DMS 273 (cell line): Measurements from ENCODE around the gene NAP1L4.

Experiments
- DNase-seq: peaks from one replicate; lab custom pipeline; 2025; ENCODE audit not compliant: unreplicated experiment; lab: John Stamatoyannopoulos, UW

The NAP1L4 gene, protein sequence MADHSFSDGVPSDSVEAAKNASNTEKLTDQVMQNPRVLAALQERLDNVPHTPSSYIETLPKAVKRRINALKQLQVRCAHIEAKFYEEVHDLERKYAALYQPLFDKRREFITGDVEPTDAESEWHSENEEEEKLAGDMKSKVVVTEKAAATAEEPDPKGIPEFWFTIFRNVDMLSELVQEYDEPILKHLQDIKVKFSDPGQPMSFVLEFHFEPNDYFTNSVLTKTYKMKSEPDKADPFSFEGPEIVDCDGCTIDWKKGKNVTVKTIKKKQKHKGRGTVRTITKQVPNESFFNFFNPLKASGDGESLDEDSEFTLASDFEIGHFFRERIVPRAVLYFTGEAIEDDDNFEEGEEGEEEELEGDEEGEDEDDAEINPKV

DNA sequence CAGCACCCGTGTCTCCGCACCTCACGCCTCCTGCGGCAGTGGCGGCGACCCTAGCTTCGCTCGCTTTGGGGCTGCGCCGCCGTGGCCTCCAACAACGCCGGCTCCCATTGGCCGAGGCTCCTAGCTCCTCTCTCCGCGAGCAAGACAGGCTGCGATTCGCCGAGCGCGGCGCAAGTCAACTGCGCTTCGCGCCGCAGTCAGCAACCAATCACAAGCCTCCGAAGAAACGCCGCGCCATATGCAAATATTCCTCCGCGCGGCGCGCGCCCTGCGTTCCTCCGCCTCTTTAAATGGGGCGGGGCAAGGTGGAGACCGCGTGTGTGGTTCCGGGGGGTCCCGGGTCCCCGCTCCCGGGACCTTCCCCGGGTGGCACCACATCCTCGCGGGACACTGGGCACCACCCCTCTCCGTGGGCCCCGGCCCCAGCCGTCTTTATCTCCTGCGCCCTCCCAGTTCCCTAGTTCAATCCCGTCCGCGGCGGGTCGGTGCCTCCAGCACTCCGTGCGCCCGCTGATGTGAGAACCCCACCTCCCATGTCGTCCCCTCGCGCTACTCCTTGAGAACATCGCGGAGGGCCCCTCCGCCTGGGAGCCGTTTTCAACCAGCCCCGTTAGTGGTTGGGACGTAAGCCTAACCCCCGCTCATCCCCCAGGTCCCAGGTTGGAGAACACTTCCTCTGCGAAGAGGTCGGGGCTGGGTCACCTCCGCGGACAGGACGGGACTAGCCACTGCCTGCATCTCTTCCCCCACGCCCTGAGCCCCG is at the start of gene NAP1L4:
Gene NAP1L4 (minus strand): TSS at position 96 of the 763 bp plus-strand sequence. CDS start 13,109 bp downstream, outside the sequence.
- peak; percentile 98 for DNase-seq

DNA sequence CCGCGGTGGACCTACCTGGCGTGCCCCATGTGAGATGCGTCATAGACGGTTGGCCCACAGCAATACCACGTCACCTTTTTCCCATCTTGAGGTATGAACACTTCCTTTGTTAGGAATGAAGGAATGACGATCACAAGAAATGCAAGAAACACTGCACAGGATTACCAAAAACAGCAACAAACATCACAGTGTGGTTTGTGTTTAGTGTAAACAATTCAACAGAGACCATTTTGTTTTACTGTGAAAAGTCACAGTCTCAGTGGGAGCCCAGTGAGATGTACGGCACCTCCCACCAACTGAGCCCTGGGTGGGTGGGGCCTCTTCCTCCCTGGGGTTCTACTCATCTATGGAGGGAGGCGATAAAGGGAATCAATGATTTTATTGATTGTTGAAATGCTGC is 48.8 kb upstream of the NAP1L4 start:
- no peak for DNase-seq

DNA sequence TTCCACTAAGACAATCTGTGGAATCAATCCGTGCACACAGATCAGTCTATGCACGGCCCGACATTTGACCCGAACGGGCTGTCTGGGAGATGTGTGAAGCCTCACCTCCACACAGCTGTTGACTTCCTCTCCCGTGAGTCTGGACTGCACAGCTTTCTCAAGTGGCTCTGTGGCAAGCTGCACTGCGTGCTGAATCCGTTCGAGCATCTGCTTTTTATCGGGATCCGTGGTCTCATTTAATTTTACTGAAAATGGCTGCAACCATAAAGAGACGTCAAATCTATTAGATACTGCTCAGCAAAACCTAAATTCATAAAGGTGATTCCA is 45.8 kb upstream of the NAP1L4 start:
- no peak for DNase-seq

DNA sequence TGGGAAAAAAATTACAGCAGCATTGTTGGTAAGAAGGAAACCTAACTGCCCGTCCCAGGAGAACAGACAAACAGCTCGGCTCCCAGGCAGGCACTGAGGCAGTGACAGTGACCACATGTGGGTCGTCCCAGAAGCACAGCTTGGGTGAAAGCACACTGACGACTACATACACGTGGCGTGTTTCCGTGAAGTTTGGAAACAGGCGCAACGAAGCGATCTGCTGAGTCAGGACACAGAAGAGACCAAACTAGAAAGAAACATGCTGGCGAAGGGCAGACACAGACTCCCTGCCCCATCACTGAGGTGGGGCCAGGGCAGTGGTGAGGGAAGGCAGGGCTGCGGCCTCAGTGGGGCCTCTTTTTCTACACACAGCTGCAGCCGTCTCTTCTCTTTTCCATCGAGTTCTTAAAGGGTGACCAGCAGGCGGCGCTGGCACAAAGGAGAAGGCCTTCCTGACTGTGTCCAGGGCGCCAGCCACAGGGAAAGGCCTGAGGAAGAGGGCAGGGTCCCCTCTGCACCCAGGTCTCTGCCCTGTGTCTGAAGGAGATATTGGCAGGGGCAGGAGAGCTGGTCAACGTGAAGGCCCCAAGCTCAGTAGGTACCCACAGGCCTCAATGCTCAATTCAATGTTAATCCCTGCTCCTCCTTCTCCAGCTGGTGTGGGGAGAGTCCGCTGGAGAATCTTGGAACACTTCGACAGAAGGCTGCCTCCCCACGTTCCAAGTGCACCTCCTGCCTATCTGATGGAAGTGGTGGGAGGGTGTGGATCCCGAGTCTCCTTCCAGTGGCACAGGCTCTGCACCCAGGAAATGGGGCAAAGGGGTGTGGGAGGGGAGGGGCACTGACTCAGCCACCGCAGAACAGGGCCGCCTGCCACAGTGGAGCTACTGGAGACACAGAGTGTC is 45.2 kb upstream of the NAP1L4 start:
- peak; percentile 83 for DNase-seq

DNA sequence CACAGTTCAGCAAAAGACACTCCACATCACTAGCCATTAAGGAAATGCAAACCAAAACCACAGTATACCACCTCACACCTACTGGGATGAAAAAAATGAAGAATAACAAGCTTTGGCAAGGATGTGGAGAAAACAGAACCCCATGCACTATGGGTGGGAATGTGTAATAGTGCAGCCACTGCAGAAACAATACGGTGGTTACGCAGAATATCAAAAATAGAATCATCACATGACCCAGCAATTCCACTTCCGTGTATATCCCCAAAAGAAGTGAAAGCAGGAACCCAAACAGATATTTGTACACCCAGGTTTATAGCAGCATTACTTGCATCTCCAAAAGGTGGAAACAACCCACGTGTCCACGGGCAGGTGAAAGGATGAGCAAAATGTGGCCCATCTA is 44.3 kb upstream of the NAP1L4 start:
- no peak for DNase-seq

DNA sequence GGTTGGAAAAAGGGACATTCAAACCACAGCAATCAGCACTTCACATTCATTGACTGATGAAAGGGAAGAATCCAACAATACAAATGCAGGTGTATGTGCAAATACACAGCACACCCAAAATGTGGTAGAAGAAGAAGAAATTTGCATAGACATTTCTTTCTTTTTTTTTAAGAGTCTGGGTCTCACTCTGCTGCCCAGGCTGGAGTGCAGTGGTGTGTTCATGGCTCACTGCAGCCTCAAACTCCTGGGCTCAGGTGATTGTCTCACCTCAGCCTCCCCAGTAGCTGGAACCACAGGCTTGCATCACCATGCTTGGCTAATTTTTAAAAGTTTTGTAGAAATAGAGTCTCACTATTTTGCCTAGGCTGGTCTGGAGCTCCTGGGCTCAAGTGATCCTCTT is 43.2 kb upstream of the NAP1L4 start:
- DNase-seq: no peak

DNA sequence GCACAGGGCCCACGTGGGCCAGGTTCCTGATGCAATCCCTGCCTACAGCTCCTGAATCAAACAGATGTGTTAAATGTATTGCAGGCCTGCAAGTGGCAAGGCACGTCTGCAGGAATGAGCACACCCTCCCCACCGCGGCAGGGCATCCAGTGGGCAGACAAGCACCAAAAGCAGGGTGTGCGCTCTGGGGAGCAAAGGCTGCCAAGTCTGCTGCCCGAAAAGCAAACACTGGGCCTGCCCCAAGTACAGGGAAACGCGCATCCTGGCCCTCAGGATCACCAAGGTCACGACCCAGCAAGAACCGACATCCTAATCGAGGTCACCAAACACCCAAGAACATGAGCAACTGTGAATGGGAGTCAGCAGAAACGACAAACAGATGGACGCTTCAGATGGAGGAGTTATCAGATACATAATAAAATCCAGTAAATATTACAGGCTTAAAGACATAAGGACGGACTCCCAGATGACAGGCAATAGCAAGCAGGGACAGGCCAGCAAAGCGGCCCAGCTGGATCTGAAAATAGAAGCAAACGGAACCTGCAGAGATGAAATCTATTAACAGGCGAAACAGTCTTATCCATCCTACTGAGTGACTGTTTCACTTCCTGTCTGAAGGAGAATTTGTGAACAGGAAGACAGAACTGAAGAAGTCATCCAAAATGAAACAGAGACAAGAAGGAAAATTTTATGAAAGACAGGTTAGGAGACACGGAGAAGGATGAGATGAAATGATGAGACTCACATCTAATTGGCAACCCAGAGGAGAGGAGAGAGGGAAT is 38.4 kb upstream of the NAP1L4 start:
- DNase-seq: peak; percentile 66

DNA sequence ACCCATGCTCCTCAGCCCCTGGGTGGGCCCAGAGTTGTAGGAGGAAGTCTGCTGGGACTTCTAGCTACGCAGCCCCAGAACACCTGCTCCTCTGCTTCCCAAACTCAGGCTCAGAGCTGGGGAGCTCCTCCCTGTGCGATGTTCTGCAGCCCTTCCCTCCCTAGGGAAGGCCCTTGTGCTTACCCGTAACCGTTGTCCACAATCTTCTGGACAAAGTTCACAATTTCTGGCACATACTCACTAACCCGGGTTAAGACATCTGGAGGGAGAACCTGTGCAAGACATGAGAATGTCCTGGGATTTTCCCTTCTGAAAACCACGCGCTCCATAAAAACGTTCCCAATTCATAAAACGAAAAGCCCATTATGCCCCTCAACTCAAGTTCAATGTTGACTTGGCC is 36.7 kb upstream of the NAP1L4 start:
- no peak for DNase-seq

DNA sequence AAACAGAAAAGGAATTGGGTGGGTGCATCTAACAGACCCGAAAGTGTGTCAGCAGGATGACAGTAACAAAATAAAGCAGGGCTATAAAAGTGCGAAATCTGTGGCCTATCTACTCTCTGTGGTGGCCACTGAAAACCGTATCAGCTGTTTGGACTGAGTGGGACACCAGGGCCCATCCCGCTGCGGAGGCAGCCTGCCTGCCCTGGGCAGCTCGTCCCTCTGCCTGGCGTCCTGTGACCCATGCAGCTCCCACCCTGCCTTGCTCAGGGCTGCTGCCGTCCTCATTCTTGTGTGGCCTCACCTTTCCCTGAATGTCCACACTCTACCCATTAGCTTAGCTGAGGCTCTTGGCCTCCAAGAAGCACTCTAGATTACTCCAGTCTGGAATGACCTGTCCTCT is 34.7 kb upstream of the NAP1L4 start:
- no peak for DNase-seq

DNA sequence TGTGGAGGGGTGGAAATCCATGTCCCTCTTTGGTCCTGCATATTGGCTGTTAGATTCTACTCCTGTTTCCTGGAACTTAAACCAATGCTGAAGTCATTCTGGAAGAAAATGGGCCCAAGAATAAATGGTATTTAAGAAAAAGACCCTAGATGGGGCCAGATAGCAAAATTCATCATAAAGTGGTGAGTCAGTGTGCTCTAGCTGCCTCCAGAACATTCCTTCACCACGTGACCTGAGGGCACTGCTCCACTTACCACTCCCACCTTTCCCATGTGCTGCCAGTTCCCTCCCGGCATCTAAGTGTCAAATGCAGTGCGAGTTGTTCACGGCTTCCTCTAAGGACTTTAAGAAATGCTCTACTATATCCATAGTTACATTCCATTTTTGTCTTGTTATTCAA is 30.9 kb upstream of the NAP1L4 start:
- DNase-seq: no peak

DNA sequence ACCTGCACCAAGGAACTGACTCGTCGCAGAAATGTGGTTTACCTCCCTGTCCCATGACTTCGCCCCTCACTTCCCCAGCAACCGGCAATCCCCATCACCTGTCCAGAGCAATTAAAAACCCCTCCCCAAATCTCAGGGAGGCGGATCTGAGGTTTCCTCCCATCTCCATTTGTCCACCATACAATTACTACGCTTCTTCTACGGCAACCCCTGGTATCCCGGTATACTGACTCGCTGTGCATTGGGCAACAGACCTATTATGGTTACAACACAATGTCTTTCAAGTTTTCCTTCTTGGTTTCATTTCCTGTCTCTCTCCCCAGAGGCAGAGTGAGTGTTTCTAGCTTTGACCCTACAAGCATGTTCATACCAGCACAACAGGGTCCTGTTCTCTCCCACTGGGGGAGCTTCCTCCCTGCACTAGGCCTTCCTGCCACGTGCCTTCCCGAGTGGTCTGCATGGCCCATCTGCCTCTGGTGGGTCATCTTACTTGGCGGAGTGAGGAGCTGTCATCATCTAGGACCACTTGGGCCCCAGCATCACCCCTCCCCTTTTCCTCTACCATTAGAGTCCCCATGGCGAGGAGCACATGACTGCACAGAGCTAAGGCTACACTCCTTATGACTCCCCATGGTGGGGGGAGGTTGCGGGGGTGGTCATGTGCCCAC is 30.3 kb upstream of the NAP1L4 start:
- no peak for DNase-seq

DNA sequence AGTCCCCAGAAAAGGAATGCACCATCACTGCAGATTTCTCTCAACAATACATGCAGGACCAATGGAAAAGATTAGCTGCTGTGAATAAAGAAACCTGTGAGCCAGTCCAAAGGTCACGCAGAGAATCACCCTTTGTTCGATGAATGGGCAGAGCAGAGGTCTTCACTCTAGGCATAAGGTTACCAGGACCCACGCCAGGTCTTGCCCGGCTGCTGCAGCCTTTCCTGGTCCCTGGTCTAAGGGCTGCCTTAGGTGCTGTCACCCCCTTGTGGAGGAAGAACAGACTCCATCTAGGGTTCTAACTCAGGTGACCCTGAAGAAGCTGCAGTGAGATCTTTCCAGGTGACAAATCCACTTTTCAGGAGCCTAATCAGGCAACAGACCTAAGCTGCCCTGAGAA is 29.0 kb upstream of the NAP1L4 start:
- peak; percentile 67 for DNase-seq

DNA sequence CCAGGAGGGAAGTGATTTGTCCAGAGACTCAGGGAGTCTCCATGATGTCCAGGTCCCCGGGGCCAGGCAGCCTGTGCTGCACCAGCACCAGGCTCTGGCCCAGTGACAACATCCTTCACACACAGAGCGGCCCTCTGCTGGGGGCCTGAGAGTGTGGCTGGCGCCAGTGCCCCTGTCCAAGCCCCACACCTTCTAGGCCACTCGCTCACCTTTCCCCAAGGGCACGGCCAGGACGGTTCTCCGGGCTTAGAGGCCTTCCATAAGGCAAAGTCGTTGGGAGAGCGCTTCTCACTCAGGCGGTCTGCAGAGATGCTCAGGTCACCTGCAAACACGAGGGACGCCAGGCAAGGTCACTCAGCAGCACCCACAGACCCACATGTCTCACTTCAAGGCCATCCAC is 27.9 kb upstream of the NAP1L4 start:
- no peak for DNase-seq

DNA sequence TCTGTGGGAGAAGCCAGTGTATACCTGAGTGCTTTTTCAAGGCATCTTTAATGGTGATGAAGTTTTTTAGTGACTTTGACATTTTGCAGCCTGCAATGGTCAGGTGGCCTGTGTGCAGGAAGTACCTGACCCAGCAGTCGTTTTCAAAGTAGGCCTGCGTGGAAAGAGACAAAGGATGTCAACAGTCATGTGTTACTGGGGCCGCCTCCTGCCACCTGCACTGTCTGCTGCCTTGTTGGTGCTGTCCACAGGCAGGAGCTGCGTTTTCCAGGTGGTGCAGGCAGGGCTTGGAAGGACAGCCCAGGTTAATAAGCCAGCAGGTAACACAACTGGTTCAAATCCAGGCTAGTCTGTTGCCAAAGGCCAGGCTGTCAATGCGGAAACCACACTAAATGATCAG is 26.5 kb upstream of the NAP1L4 start:
- no peak for DNase-seq

DNA sequence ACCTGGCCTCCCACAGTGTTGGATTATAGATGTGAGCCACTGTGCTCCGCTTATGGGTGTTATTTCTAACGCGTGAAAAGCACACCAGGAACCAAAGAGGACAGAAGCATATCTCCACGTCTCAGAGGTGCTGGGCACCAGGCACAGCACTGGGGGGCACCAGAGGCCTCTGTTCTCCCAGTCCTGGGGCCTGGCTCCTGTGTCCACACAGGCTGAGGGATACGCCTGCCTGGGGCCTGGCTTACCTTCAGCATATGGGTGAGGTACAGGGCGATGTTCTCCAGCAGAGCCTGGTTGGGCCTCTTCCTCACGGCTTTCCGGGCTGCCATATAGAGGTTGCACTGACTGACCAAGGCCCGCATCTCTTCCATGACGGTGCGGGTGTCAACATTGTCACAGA is 24.7 kb upstream of the NAP1L4 start:
- DNase-seq: peak; percentile 17

DNA sequence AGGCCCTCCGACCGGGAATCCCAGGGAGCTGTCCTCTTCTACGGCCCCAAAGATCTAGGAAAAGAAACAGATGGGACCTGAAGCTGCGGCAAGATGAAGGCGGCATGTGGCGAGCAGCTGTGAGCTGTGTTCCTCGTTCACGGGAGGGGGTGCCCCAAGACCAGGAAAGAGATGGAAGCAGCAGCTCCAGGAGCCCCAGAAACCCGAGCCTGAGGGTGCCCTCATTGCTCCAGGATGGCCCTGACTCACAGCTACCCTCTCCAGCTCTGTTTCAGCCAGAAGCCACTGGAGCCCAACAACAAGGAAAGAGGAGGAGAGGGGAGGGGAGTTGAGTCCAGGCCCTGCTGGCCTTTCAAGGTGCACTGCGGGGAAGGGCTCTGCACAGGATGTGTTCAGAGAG is 23.7 kb upstream of the NAP1L4 start:
- DNase-seq: no peak

DNA sequence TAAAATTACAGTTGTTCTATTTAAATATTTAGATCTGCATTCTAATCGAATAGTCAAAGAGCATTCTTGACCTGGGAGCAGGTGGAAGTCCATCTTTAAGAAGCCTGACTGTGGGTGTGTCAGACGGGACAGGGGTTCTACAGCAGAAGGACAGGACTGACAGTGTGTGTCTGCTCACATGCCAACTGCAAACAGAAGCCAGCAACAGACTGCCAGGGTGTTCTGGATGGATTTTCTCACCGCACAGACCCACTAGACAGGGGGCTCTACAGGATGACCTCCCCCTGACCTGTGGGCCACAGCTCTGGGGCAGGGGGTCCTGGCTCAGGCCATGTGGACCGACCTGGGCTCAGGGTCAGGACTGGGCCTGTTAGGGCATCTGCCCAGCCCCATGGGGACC is 22.8 kb upstream of the NAP1L4 start:
- no peak for DNase-seq

DNA sequence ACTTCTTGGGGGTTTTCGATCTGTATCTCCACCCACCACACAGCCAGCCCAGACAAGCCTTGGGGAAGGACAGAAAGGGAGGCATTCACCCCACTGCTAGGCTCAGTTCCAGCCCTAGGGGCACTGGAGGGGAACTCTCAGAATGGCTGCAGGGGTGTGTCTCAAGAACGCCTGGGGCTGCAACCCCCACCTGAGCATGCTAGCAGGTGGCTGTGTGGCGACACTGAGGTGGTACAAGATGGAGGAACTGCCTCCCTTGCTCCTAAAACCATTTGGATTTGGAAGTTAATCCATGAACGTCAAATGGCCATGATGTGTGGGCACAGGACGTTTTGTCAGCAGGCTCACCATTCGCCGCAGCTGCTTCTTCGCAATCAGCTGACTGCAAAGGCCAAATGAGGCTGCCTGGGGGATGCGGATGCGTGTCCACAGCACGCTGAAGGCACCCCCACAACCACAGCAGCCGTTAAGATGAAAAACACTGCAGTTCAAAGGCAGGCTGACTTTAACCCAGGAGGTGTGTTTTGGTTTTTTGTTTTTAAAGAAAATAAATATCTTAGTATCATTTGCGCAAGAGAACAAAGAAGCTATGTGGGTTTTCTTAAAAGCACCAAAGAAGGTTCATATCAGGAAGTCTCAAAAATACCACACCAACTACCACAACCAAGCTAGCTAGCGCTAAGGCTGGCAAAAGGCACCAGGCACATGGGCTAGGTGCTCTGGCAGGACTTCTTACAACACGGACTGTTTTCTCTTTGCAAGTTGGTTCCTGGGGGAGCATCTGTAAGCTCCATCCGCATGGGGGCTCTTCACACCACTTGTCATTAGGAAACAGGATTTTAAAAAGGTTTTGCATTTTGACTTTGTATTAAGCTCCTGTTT is 22.2 kb upstream of the NAP1L4 start:
- no peak for DNase-seq
